RWPE2 (cell line): ENCODE measurements around the gene CLEC9A.

Experiments used
- ATAC-seq: fragments of 200-7000 bp; cut with Tn5 transposase; 3 replicates; pipeline ENCODE4 v1.9.1; 2021; ENCODE audit warnings: low read depth
- DNase-seq: peaks from one replicate; pipeline ENCODE4 v3.0.0-alpha.2; 2020; ENCODE audit warnings: low spot score
- H3K27ac ChIP-seq: fragments of 450-650 bp; 2 replicates; pipeline ENCODE4 v1.5.1; 2017; ENCODE audit warnings: mild to moderate bottlenecking; ENCODE audit not compliant: poor library complexity, severe bottlenecking
- H3K27me3 ChIP-seq: fragments of 250-450 bp; sonication (Bioruptor Pico); 2 replicates; pipeline ENCODE4 v1.5.1; 2021; ENCODE audit warnings: mild to moderate bottlenecking, moderate library complexity; ENCODE audit not compliant: insufficient read depth, poor library complexity, severe bottlenecking
- H3K36me3 ChIP-seq: fragments of 250-450 bp; sonication (Bioruptor Pico); 2 replicates; pipeline ENCODE4 v1.5.1; 2020; ENCODE audit warnings: low read depth, mild to moderate bottlenecking, moderate library complexity
- H3K4me1 ChIP-seq: fragments of 250-450 bp; sonication (Bioruptor Pico); 2 replicates; pipeline ENCODE4 v1.5.1; 2021; ENCODE audit warnings: mild to moderate bottlenecking, moderate library complexity; ENCODE audit not compliant: insufficient read depth, poor library complexity, severe bottlenecking
- H3K4me3 ChIP-seq: fragments of 250-450 bp; sonication (Bioruptor Pico); 2 replicates; pipeline ENCODE4 v1.5.1; 2021; ENCODE audit warnings: mild to moderate bottlenecking, moderate library complexity; ENCODE audit not compliant: severe bottlenecking
- H3K9me3 ChIP-seq: fragments of 250-450 bp; sonication (Bioruptor Pico); 2 replicates; pipeline ENCODE4 v1.5.1; 2021; ENCODE audit warnings: mild to moderate bottlenecking, moderate library complexity; ENCODE audit not compliant: severe bottlenecking
- CTCF ChIP-seq: fragments of 450-650 bp; IDR thresholded peaks from one replicate; pipeline ENCODE4 v1.5.1; 2017; ENCODE audit warnings: mild to moderate bottlenecking, moderate library complexity; ENCODE audit not compliant: poor library complexity, severe bottlenecking

Gene CLEC9A

GRCh38 chr12:10030446-10030845 lies at the start of gene CLEC9A:
Gene CLEC9A, plus strand, starts transcription at chr12:10030682. Its CDS starts 22,006 bp downstream, at chr12:10052688.
- peaks cover 4% of the 10 kb centered on the region for H3K4me1 ChIP-seq
- DNase-seq (no peak), ATAC-seq (no peak)
- no peak within 1 kb of the TSS for H3K4me3 ChIP-seq
- no peaks in the 10 kb centered on the region for H3K27me3 ChIP-seq
- H3K36me3 ChIP-seq, result no peaks in the 10 kb centered on the region
- H3K27ac ChIP-seq, result peak within 1 kb of the TSS; percentile 66
- no peak for TF ChIP-seq CTCF
- H3K9me3 ChIP-seq, result no peaks in the 10 kb centered on the region

- no peaks in the 10 kb centered on the region for H3K36me3 ChIP-seq
- no peaks in the 10 kb centered on the region for H3K4me1 ChIP-seq
- ATAC-seq, result no peak
- TF ChIP-seq CTCF, result no peak
- DNase-seq, result no peak
- H3K27me3 ChIP-seq, result no peaks in the 10 kb centered on the region
- no peaks in the 10 kb centered on the region for H3K9me3 ChIP-seq
- no peak overlapping the region for H3K4me3 ChIP-seq
- no peak overlapping the region for H3K27ac ChIP-seq
These were observed 38.6 kb upstream of the CLEC9A start for GRCh38 chr12:9991876-9992275.

- ATAC-seq, result no peak
- no peaks in the 10 kb centered on the region for H3K27me3 ChIP-seq
- no peaks in the 10 kb centered on the region for H3K4me1 ChIP-seq
- DNase-seq, result no peak
- H3K27ac ChIP-seq, result no peak overlapping the region
- no peak for TF ChIP-seq CTCF
- no peak overlapping the region for H3K4me3 ChIP-seq
- H3K36me3 ChIP-seq, result no peaks in the 10 kb centered on the region
- no peaks in the 10 kb centered on the region for H3K9me3 ChIP-seq
These were observed 38.2 kb upstream of the CLEC9A start for GRCh38 chr12:9992296-9992695.

- ATAC-seq (no peak), DNase-seq (no peak)
- Histone ChIP-seq H3K27me3 (no peaks in the 10 kb centered on the region), H3K4me1 (no peaks in the 10 kb centered on the region), H3K9me3 (no peaks in the 10 kb centered on the region), H3K4me3 (no peak within 1 kb of the TSS), H3K27ac (no peak within 1 kb of the TSS), H3K36me3 (no peaks in the 10 kb centered on the region)
- no peak for TF ChIP-seq CTCF
These were observed 31.5 kb upstream of the CLEC9A start, which contains the start of gene CLEC1B for GRCh38 chr12:9999016-9999415. Gene CLEC1B, minus strand, starts transcription at chr12:9999121. Its CDS starts 21 bp downstream, at chr12:9999100.

- no peak overlapping the region for H3K27ac ChIP-seq
- ATAC-seq, result no peak
- no peak for DNase-seq
- H3K4me3 ChIP-seq, result no peak overlapping the region
- no peak for TF ChIP-seq CTCF
- no peaks in the 10 kb centered on the region for H3K36me3 ChIP-seq
- no peaks in the 10 kb centered on the region for H3K9me3 ChIP-seq
- no peaks in the 10 kb centered on the region for H3K4me1 ChIP-seq
- no peaks in the 10 kb centered on the region for H3K27me3 ChIP-seq
These were observed 29.2 kb upstream of the CLEC9A start for GRCh38 chr12:10001171-10001776.
